Body of pancreas (tissue), 4 donors: ENCODE data around the gene HSP90B1. TPM values are rescaled to one million over a fixed set of nuclear protein-coding genes. Genes with fewer than 3 reads are reported as not detected.

Experiments used
- ATAC-seq: fragments of 150-250 bp; one replicate; pipeline ENCODE4 v1.9.1; 2016
- DNase-seq, 4 donors: peaks; one replicate each; pipeline ENCODE4 v3.0.0-alpha.2; 2019
- H3K27ac ChIP-seq, 4 donors: fragments of 200-600 bp; sonication (generic); 1 replicate in 3 of 4; 2 replicates in 1 of 4; pipeline versions ENCODE4 v1.5.1 to v1.6.1; 2016 to 2019; ENCODE audit warnings: mild to moderate bottlenecking in 1 of 4, mixed read lengths in 1 of 4, moderate library complexity in 1 of 4
- H3K27me3 ChIP-seq, 2 donors: fragments of 200-600 bp; sonication (generic); one replicate each; pipeline ENCODE4 v1.6.0; 2016; ENCODE audit warnings: mild to moderate bottlenecking in 1 of 2
- H3K36me3 ChIP-seq, 2 donors: fragments of 200-600 bp; sonication (generic); replicated peaks in 1 of 2; 2 replicates each; pipeline ENCODE4 v1.5.1; 2016; ENCODE audit warnings: low read depth in 2 of 2; ENCODE audit not compliant: insufficient read depth in 1 of 2
- H3K4me1 ChIP-seq: fragments of 200-600 bp; sonication (generic); one replicate; pipeline ENCODE4 v1.6.0; 2016
- H3K4me3 ChIP-seq, 2 donors: fragments of 200-600 bp; sonication (generic); 1 replicate in 1 of 2; 2 replicates in 1 of 2; pipeline ENCODE4 v1.5.1; 2016 to 2019
- H3K9me3 ChIP-seq, 3 donors: fragments of 200-600 bp; sonication (generic); 1 replicate in 2 of 3; 2 replicates in 1 of 3; pipeline ENCODE4 v1.5.1; 2016
- POLR2A ChIP-seq, 3 donors: fragments of 450-650 bp; IDR thresholded peaks; one replicate each; pipeline ENCODE4 v1.6.1; 2016; ENCODE audit warnings: antibody characterized with exemption in 3 of 3, mild to moderate bottlenecking in 2 of 3
- WGBS, 2 donors: methylation state at CpG; one replicate each; pipeline ENCODE4 v1.1.5; 2017; 5-methylcytosine and 5-hydroxymethylcytosine counted together
- intact Hi-C: fragments of 100-400 bp; cut with DNase I; formaldehyde crosslinking; loops from one replicate; pipeline ENCODE4 v1.15.1; 2023
- total RNA-seq, 2 donors: library from RNA; depleted of rRNA; stranded (reverse); fragments of >200 nt; gene quantifications; one replicate each; pipeline ENCODE4 v1.1.0, GENCODE V29; 2016
- TF ChIP-seq, protein P1 (sequence below), 7 experiments: fragments of 450-650 bp in 4 of 7; fragments of 200-600 bp in 3 of 7; sonication (generic) in 3 of 7; IDR thresholded peaks; one replicate each; pipeline ENCODE4 v1.5.1; 2016 to 2019; ENCODE audit warnings: antibody characterized with exemption in 7 of 7

Gene HSP90B1
- total RNA-seq, 2 donors from 2014 or later = 216 to 628 TPM

DNA sequence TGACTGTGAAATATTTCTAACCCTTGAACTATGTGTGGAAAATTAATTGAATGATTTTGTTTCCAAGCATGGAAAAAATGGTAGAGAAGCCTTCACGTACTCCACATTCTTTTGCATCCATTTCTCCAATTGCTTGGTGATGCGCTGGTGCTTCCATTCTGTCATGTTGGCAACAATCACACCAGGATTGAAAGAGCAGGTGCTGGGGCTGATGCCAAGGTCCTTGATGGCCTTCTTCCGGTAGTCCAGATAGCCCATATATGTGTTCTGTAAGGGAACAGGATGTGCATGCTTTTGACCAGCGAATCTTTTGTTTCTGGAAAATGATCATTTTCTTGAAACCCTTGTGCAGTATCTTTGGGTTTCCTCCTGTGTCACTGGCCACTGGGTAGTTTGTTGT is 64.0 kb downstream of the HSP90B1 start:
- H3K27ac ChIP-seq = no peak overlapping the region
- H3K9me3 ChIP-seq = no peaks in the 10 kb centered on the region
- 61 to 66% methylated on average over 4 of the region's 4 CpGs for WGBS, 2 donors
- no peaks in the 10 kb centered on the region for H3K27me3 ChIP-seq
- ATAC-seq (no peak), DNase-seq (no peak)
- TF ChIP-seq POLR2A (IDR thresholded peaks at IDR 0.05) = no peak
- TF ChIP-seq, protein P1, sequence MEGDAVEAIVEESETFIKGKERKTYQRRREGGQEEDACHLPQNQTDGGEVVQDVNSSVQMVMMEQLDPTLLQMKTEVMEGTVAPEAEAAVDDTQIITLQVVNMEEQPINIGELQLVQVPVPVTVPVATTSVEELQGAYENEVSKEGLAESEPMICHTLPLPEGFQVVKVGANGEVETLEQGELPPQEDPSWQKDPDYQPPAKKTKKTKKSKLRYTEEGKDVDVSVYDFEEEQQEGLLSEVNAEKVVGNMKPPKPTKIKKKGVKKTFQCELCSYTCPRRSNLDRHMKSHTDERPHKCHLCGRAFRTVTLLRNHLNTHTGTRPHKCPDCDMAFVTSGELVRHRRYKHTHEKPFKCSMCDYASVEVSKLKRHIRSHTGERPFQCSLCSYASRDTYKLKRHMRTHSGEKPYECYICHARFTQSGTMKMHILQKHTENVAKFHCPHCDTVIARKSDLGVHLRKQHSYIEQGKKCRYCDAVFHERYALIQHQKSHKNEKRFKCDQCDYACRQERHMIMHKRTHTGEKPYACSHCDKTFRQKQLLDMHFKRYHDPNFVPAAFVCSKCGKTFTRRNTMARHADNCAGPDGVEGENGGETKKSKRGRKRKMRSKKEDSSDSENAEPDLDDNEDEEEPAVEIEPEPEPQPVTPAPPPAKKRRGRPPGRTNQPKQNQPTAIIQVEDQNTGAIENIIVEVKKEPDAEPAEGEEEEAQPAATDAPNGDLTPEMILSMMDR (IDR thresholded peaks at IDR 0.05) = no peak
- no peak overlapping the region for H3K4me3 ChIP-seq
- intact Hi-C loops = no loop called here
- no peaks in the 10 kb centered on the region for H3K4me1 ChIP-seq
- H3K36me3 ChIP-seq = peaks cover 0 to 1% of the 10 kb centered on the region in 2 donors

DNA sequence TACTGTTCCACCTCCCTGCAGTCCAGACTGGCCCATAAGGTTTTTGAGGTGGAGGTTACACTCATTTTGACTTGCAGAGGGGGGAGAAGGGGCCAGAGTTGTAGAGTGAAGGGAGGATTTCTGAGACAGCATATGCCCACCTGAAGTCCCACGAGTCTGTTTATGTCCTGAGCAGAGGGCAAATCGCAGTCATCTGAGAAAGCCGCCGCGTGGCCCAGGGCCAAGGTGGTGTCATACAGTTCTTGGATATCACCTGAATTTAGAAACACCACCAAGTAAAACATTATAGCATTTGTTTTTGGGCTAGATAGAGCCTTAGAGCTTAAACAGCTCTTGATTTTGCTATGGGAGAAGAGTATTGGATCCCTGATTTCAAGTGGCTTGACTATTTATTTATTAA is 66.4 kb downstream of the HSP90B1 start:
- ATAC-seq = no peak
- peak in 1 of 4 donors; percentile 13 for DNase-seq
- WGBS, 2 donors = 67 to 71% methylated on average over 5 of the region's 5 CpGs
- Histone ChIP-seq H3K4me1 (no peaks in the 10 kb centered on the region), H3K27me3 (no peaks in the 10 kb centered on the region), H3K36me3 (no peaks in the 10 kb centered on the region), H3K4me3 (no peak overlapping the region), H3K27ac (no peak overlapping the region), H3K9me3 (no peaks in the 10 kb centered on the region)
- TF ChIP-seq, protein P1 (IDR thresholded peaks at IDR 0.05) = no peak
- TF ChIP-seq POLR2A (IDR thresholded peaks at IDR 0.05) = no peak
- intact Hi-C loops = no loop called here

DNA sequence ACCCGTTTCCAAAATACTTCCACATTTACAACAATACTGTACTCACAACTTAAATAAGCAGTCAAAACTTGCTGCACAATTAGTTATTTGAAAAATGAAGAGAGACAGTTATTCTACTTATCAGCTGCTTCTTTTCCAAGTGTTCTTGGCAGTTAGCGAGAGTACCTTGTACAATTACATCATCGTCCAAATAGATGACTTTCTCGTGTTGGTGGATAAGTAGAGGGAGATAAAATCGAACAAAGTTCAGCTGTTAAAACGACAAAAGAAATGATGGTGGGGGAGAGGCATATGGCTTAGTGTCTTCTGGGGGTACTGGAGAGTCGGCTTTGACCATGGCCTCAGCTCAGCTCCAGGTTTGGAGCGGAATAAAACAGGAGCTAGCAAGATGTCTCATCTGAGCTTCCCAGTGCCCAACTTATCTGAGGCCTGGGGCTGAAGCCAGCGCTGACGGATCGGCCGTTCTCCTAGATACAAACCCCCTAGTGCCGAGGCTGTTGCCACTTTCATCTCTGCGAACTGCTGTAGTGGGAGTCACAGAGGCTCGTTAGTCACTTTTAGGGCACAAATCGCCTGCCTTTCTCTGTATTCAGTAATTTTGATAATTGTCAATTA is 67.2 kb downstream of the HSP90B1 start:
- Histone ChIP-seq H3K27ac (no peak overlapping the region), H3K4me1 (no peaks in the 10 kb centered on the region), H3K36me3 (no peaks in the 10 kb centered on the region), H3K4me3 (no peak overlapping the region), H3K9me3 (no peaks in the 10 kb centered on the region), H3K27me3 (no peaks in the 10 kb centered on the region)
- ATAC-seq (no peak), DNase-seq (no peak)
- intact Hi-C loops = no loop called here
- TF ChIP-seq, protein P1 (IDR thresholded peaks at IDR 0.05) = no peak
- no peak for TF ChIP-seq POLR2A (IDR thresholded peaks at IDR 0.05)
- WGBS, 2 donors = 58 to 60% methylated on average over 16 of the region's 16 CpGs

Other genes with a start within 250 kb of the HSP90B1 start
- 10 to 100 TPM in 1 of 2 donors, 1 to 10 TPM in 1; 5.2 to 14.5 TPM for gene NT5DC3, start 89.2 kb upstream of the HSP90B1 start, total RNA-seq
- gene TDG, start 35.5 kb downstream of the HSP90B1 start, total RNA-seq = 10 to 100 TPM; 13.2 to 17.5 TPM
- 1 to 10 TPM in 1 of 2 donors, under 1 TPM in 1; 0.99 to 6.0 TPM for gene GLT8D2, start 119.8 kb downstream of the HSP90B1 start, total RNA-seq
- 10 to 100 TPM; 14.5 to 15.8 TPM for gene HCFC2, start 134.1 kb downstream of the HSP90B1 start, total RNA-seq
- gene NFYB, start 207.8 kb downstream of the HSP90B1 start, total RNA-seq = 10 to 100 TPM; 15.2 to 15.6 TPM